HG03103 (cell line): ENCODE data around the gene VMAC.

Source experiments
- ATAC-seq: cut with Tn5 transposase; IDR thresholded peaks from one replicate; pipeline ENCODE4 v1.9.1; 2021; ENCODE audit warnings: low read depth; ENCODE audit not compliant: unreplicated experiment

VMAC gene

GRCh38 chr19:5903056-5903623 lies 1.5 kb upstream of the VMAC start:
- no peak for ATAC-seq

DNA sequence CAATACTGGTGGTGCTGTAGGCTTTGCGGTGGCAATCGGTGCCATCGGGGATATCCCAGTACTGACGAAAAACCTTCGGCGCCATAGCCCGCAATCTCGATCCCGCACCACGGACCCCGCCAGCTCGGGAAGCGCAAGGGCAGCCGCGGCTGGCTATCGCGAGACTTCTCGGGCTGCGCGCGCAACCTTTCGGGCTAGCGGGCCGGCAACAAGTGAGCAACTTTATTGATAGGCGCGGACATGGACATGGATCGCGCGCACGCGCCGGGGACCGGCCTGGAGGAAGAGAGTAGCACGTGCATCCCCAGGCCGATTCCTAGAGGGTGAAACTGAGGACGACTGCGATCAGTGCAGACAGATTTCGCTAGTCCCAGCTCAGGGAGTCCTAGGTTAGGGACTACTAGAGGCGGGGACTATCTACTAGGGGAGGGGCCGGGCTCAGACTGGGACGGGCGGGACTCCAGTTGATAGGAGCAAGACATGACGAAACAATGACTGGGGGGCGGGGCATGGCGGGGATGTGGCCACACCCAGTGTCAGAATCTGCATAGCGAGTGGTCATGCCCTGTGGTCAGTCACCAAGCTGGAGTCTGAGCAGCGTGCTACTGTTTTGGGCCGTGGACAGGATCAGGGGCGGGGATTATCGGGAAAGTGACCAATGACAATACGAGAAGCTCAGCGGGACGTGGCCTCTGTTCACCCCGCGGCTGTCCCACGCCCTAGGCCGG lies 884 bp upstream of the VMAC start, which contains the start of gene NDUFA11:
TSS of gene NDUFA11 (minus strand) at position 167 of the 728 bp plus-strand sequence. CDS start at position 85, 82 bp downstream.
- ATAC-seq, result peak; percentile 23

- ATAC-seq, result no peak
Measured at GRCh38 chr19:5905114-5905778, 574 bp downstream of the VMAC start.

DNA sequence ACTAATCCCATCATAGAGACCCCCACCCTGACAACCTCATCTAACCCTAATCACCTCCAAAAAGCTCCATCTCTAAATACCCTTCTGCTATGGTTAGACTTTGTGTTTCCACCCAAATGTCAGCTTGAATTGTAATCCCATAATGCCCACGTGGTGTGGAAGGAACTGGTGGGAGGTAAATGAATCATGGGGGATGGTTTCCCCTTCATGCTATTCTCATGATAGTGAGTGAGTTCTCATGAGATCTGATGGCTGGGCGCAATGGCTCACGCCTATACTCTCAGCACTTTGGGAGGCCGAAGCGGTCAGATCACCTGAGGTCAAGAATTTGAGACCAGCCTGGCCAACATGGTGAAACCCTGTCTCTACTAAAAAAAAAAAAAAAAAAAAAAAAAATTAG lies 2.6 kb downstream of the VMAC start:
- no peak for ATAC-seq

GRCh38 chr19:5908773-5909442 lies 4.2 kb downstream of the VMAC start:
- ATAC-seq, result no peak

- no peak for ATAC-seq
Measured at GRCh38 chr19:5910638-5910907, 5.9 kb downstream of the VMAC start.

DNA sequence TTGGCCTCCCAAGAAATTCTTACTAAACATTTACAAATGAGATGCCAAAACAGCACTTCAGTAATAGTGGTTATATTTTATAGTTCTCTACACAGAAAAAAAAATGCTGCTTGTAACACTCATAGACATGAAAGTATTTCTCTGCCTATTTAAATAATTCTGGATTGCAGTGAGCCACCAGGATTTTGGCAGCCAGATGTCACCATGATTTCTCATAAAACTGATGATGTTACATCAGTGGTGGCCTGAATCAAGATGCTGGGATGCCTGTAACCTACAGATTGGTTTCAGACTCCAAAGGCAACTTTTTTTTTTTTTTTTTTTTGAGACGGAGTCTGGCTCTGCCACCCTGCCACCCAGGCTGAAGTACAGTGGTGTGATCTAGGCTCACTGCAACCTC lies 6.7 kb downstream of the VMAC start:
- no peak for ATAC-seq

DNA sequence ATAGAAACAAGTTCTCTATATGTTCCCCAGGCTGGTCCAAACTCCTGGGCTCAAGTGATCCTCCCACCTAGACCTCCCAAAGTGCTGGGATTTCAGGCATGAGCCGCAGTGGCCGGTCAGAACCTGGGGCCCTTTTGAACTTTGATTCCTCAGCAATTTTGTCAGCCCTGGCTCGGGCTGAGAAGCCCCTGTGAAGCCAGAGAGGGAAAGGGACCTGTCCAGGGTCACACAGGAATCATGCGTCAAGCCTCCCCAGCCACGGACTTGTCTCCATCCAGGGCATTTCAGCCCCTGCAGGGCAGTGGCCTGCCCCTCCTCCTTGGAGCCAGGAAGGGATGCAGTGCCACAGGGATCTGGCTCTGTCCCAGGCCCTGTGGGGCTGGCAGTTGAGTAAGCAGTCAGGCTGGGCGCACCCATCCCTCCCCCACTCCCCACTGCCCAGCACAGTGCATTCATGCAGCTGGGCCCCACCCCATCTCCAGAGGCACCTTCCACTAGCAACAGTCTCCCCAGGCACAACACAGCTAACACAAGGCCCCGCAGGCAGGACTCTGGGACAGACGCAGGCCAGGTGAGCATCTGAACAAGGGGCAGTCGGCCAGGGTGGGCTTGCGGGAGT lies 9.2 kb downstream of the VMAC start, which contains the start of gene CAPS:
TSS of gene CAPS (plus strand) at position 516 of the 619 bp plus-strand sequence. CDS start 153 bp downstream, outside the sequence.
- ATAC-seq, result no peak

DNA sequence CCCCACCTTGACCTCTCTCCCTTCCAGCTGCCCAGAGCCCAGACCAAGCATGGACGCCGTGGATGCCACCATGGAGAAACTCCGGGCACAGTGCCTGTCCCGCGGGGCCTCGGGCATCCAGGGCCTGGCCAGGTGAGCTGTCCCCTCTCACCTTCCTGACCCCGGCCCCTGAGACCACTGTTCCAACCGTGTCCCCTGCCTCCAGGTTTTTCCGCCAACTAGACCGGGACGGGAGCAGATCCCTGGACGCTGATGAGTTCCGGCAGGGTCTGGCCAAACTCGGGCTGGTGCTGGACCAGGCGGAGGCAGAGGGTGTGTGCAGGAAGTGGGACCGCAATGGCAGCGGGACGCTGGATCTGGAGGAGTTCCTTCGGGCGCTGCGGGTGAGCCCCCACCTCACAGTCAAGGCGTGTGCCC lies 9.7 kb downstream of the VMAC start:
- no peak for ATAC-seq

GRCh38 chr19:5914946-5915781 lies 10.5 kb downstream of the VMAC start:
- ATAC-seq, result no peak

- no peak for ATAC-seq
Measured at GRCh38 chr19:5915782-5916165, 11.1 kb downstream of the VMAC start.

GRCh38 chr19:5916181-5916708 lies 11.6 kb downstream of the VMAC start:
- no peak for ATAC-seq

- no peak for ATAC-seq
Measured at GRCh38 chr19:5917431-5918107, 12.9 kb downstream of the VMAC start.

DNA sequence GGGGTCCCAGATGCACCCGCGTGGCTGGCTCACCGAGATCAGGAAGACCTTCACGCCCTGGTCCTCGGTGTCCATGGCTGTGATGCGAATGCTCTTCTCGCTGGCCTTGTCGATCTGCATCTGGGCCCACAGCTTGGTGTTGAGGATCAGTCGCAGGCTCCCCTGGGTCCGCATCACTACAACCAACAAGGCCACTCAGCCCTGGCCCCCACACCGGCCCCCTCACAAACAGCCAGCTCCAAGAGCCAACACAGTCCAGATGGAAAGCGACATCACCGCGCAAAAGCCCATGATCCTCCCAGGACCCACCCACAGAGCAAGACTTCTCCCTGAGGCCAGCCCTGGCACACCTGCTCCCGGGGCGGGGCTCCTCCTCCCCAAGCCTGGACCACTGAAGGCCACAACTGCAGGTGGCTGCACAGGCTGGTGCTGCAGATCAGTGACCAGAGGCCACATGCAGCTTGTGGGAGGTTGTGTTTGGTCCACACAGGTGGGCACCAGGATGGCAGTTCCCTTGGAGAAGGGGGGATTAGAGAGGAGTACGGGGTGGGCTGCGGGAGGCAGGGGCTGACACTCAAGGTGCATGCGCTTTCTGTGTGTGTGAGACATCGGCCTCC lies 13.9 kb downstream of the VMAC start:
- no peak for ATAC-seq

GRCh38 chr19:5921516-5922160 lies 17.0 kb downstream of the VMAC start:
- ATAC-seq, result no peak

DNA sequence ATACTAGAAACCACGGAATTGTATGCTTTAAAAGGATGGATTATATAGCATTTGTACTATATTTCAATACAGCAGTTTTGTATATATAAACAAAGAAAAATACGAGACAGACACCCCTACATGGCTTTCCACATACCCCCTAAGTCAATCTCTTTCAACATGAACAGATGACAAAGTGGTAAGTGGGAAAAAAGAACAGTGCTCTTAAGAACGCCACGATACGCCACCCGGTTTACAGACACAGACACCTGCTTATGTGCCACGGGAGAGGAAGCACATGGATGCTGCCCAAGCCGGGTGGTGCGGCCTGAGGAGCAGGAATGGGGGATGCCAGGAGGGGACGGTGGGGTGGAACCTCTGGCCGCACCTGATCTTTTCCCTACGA lies 17.5 kb downstream of the VMAC start:
- no peak for ATAC-seq

- ATAC-seq, result no peak
Measured at GRCh38 chr19:5923356-5923755, 18.7 kb downstream of the VMAC start.

- ATAC-seq, result no peak
Measured at GRCh38 chr19:5925830-5926427, 21.3 kb downstream of the VMAC start.
